ENCODE data around the gene IGFL1.
"Not testable (repeated sequence)": the region's sequence is repeated elsewhere in the genome, so short reads cannot be mapped to it uniquely, and the experiment has no call there.

IGFL1 gene

GRCh38 chr19:46271481-46272197, 42.1 kb downstream of the IGFL1 start:
- peak; percentile 51 for DNase-seq (ENCODE audit: low spot score)

GRCh38 chr19:46273931-46274330, 44.4 kb downstream of the IGFL1 start:
- not testable (repeated sequence) for DNase-seq (ENCODE audit: low spot score)

DNA sequence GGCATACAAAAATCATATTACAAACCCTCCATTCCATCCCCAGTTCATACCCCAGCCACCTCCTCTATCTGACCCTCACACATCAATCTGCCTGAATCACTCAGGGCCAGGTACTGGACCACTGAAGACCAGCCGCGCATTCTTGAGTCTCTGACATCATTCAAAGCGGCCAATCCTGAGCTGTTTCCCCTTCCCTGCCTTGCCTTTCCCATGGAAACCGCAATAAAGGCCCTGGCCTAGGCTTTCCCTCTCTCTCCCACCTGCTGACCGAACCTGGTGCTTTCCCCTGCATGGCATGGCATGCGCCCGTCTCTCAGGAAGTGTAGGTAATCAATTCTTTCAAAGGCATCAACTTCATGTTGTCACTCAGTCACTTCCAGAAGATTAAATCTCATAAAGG, 49.6 kb downstream of the IGFL1 start:
- DNase-seq (ENCODE audit: low spot score): no peak
